B cell (primary cell): ENCODE measurements around the gene HSPB8. TPM values are rescaled to one million over a fixed set of nuclear protein-coding genes. Genes with fewer than 3 reads are reported as not detected.

ENCODE experiments used
- ATAC-seq: fragments of 200-7000 bp; cut with Tn5 transposase; one replicate; pipeline ENCODE4 v1.10.0; 2021; ENCODE audit warnings: low read depth, mild to moderate bottlenecking, moderate number of reproducible peaks, moderate library complexity
- CTCF ChIA-PET: fragments of 350-600 bp; sonication (Branson Sonifier 250); formaldehyde crosslinking; loops from one replicate; lab custom pipeline; 2021; ENCODE audit warnings: antibody characterized with exemption, inconsistent platforms; lab: Charles Lee
- POLR2A ChIA-PET: fragments of 350-600 bp; sonication (Branson Sonifier 250); formaldehyde crosslinking; loops from one replicate; lab custom pipeline; 2021; ENCODE audit warnings: antibody characterized with exemption; lab: Charles Lee
- DNase-seq: peaks from one replicate; pipeline ENCODE4 v3.0.0; 2013
- H2AFZ ChIP-seq: 2 replicates; pipeline ENCODE4 v1.6.1; 2012; ENCODE audit warnings: mild to moderate bottlenecking, low read depth, low read length; ENCODE audit not compliant: insufficient read depth, poor library complexity, severe bottlenecking
- H3K27ac ChIP-seq, 2 donors: 1 replicate in 1 of 2; 2 replicates in 1 of 2; pipeline ENCODE4 v1.5.1; 2012 to 2013; ENCODE audit warnings: low read length in 2 of 2, mild to moderate bottlenecking in 2 of 2, moderate library complexity in 1 of 2
- H3K27me3 ChIP-seq, 4 experiments: fragments of 200-600 bp in 1 of 4; sonication (generic) in 1 of 4; replicated peaks in 1 of 4; 1 replicate in 2 of 4; 2 replicates in 2 of 4; pipeline versions ENCODE4 v1.6.1 to v1.7.0; 2013 to 2016; ENCODE audit warnings: low read length in 3 of 4, mild to moderate bottlenecking in 2 of 4, mixed read lengths in 1 of 4, moderate library complexity in 1 of 4; ENCODE audit not compliant: insufficient read depth in 4 of 4, control insufficient read depth in 3 of 4; ENCODE audit errors: control extremely low read depth in 1 of 4
- H3K36me3 ChIP-seq, 2 experiments: replicated peaks in 1 of 2; 1 replicate in 1 of 2; 2 replicates in 1 of 2; pipeline versions ENCODE4 v1.6.1 to v1.7.1; 2013; ENCODE audit warnings: low read length in 1 of 2; ENCODE audit not compliant: insufficient read depth in 2 of 2, control insufficient read depth in 1 of 2; ENCODE audit errors: control extremely low read depth in 1 of 2, extremely low read depth in 1 of 2
- H3K4me1 ChIP-seq, 2 donors: fragments of 200-600 bp in 1 of 2; sonication (generic) in 1 of 2; 1 replicate in 1 of 2; 2 replicates in 1 of 2; pipeline versions ENCODE4 v1.5.1 to v1.6.1; 2013 to 2017; ENCODE audit warnings: low read length in 2 of 2; ENCODE audit not compliant: control insufficient read depth in 2 of 2, insufficient read depth in 2 of 2
- H3K4me2 ChIP-seq: replicated peaks from 2 replicates; pipeline ENCODE3; 2012; ENCODE audit warnings: mild to moderate bottlenecking, low read depth, low read length; ENCODE audit not compliant: poor library complexity, severe bottlenecking
- H3K4me3 ChIP-seq, 5 experiments: fragments of 200-600 bp in 1 of 5; sonication (generic) in 1 of 5; 1 replicate in 3 of 5; 2 replicates in 2 of 5; pipeline versions ENCODE4 v1.5.1 to v1.7.0; 2011 to 2016; ENCODE audit warnings: low read length in 4 of 5, mild to moderate bottlenecking in 4 of 5, low read depth in 2 of 5, control low read depth in 1 of 5, moderate library complexity in 1 of 5; ENCODE audit not compliant: insufficient read depth in 1 of 5; ENCODE audit errors: control extremely low read depth in 1 of 5, extremely low read depth in 1 of 5
- H3K79me2 ChIP-seq: fragments of 200-600 bp; sonication (generic); one replicate; pipeline ENCODE4 v1.6.0; 2016; ENCODE audit warnings: low read length; ENCODE audit not compliant: control insufficient read depth, insufficient read depth
- H3K9ac ChIP-seq: fragments of 200-600 bp; sonication (generic); 2 replicates; pipeline ENCODE4 v1.6.1; 2017; ENCODE audit warnings: mild to moderate bottlenecking, low read length, moderate library complexity
- H3K9me3 ChIP-seq, 3 donors: one replicate each; pipeline versions ENCODE4 v1.6.1 to v1.7.1; 2013; ENCODE audit warnings: low read length in 2 of 3; ENCODE audit not compliant: control insufficient read depth in 2 of 3, insufficient read depth in 1 of 3; ENCODE audit errors: control extremely low read depth in 1 of 3
- H4K20me1 ChIP-seq: 2 replicates; pipeline ENCODE4 v1.6.0; 2012; ENCODE audit warnings: mild to moderate bottlenecking, low read length; ENCODE audit not compliant: insufficient read depth, control insufficient read depth, poor library complexity, severe bottlenecking
- H3K27ac Mint-ChIP-seq: one replicate; pipeline ENCODE4 v1.8.0; 2021; ENCODE audit warnings: mixed read lengths
- H3K27me3 Mint-ChIP-seq: one replicate; pipeline ENCODE4 v1.8.0; 2021; ENCODE audit warnings: mixed read lengths
- H3K4me1 Mint-ChIP-seq: one replicate; pipeline ENCODE4 v1.8.0; 2021; ENCODE audit warnings: mixed read lengths
- H3K4me3 Mint-ChIP-seq: one replicate; pipeline ENCODE4 v1.8.0; 2021; ENCODE audit warnings: mixed read lengths
- H3K9me3 Mint-ChIP-seq: one replicate; pipeline ENCODE4 v1.8.0; 2022; ENCODE audit warnings: mixed read lengths; ENCODE audit not compliant: insufficient read depth
- CTCF ChIP-seq: fragments of 200-600 bp; IDR thresholded peaks from one replicate; pipeline ENCODE4 v1.8.0; 2022; ENCODE audit warnings: antibody characterized with exemption, mild to moderate bottlenecking
- EZH2 ChIP-seq: IDR thresholded peaks from 2 replicates; pipeline ENCODE4 v1.6.1; 2012; ENCODE audit warnings: borderline replicate concordance, low read depth, mild to moderate bottlenecking, moderate library complexity, low read length; ENCODE audit not compliant: insufficient read depth, poor library complexity, severe bottlenecking
- WGBS: methylation state at CpG from one replicate; pipeline ENCODE4 v1.1.5; 2013; ENCODE audit warnings: missing lambda C conversion rate; ENCODE audit not compliant: insufficient coverage; 5-methylcytosine and 5-hydroxymethylcytosine counted together
- intact Hi-C: fragments of 100-400 bp; cut with micrococcal nuclease; formaldehyde crosslinking; loops from one replicate; pipeline ENCODE4 v1.10.0; 2022
- polyA plus RNA-seq: library from polyadenylated mRNA; depleted of rRNA; stranded (reverse); fragments of >200 nt; gene quantifications from 2 replicates; pipeline ENCODE4 v1.2.3, GENCODE V29; 2012
- total RNA-seq, 2 donors: library from RNA; stranded (reverse); fragments of 120-200 nt in 1 of 2; gene quantifications; 1 replicate in 1 of 2; 2 replicates in 1 of 2; pipeline versions ENCODE4 v1.2.3 to v1.2.4, GENCODE V29; 2013 to 2022

The HSPB8 gene
- total and polyA plus RNA-seq, 2 donors (not counting 1 experiment from before 2014, with no cell fraction given): not detected

DNA sequence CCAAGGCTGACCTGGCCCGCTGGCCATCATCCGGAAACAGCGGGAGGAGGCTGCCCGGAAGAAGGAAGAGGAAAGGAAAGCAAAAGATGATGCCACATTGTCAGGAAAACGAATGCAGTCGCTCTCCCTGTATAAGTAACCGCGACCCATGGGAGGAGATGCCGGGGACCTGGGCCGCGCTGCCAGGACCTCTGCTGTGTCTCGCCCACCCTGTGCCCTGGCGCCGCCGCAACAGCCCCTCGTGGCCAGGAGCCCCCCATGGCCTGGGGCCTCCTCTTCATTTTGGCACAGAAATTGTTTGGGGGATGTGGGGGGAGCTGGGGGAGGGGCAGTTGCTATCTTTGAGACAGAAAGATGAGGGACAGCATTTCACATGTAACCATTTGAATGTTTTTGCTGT is 16.5 kb downstream of the HSPB8 start:
- ChIA-PET POLR2A (no interaction called here), CTCF (no interaction called here)
- Mint-ChIP-seq H3K4me3 (no peak overlapping the region), H3K9me3 (peaks cover 5% of the 10 kb centered on the region), H3K4me1 (no peaks in the 10 kb centered on the region), H3K27ac (no peak overlapping the region), H3K27me3 (no peaks in the 10 kb centered on the region)
- WGBS: 92% methylated on average over 12 of the region's 16 CpGs
- H4K20me1 ChIP-seq: no peaks in the 10 kb centered on the region
- TF ChIP-seq EZH2 (no peak), CTCF (no peak)
- H3K27ac ChIP-seq: no peak overlapping the region
- H3K36me3 ChIP-seq: no peaks in the 10 kb centered on the region
- DNase-seq: no peak
- no peak overlapping the region for H2AFZ ChIP-seq
- peaks cover 0 to 9% (median 0%) of the 10 kb centered on the region in 3 donors for H3K9me3 ChIP-seq
- H3K4me1 ChIP-seq: no peaks in the 10 kb centered on the region
- ATAC-seq: no peak
- no peaks in the 10 kb centered on the region for H3K79me2 ChIP-seq
- no peak overlapping the region for H3K4me3 ChIP-seq
- H3K27me3 ChIP-seq: no peaks in the 10 kb centered on the region
- intact Hi-C loops: no loop called here
- no peak overlapping the region for H3K4me2 ChIP-seq
- no peak overlapping the region for H3K9ac ChIP-seq

- H3K79me2 ChIP-seq: no peaks in the 10 kb centered on the region
- Mint-ChIP-seq H3K27me3 (no peaks in the 10 kb centered on the region), H3K4me3 (no peak overlapping the region), H3K9me3 (peaks cover 3% of the 10 kb centered on the region), H3K4me1 (no peaks in the 10 kb centered on the region), H3K27ac (no peak overlapping the region)
- no peak overlapping the region for H3K4me3 ChIP-seq
- no peak overlapping the region for H3K27ac ChIP-seq
- TF ChIP-seq EZH2 (no peak), CTCF (no peak)
- ATAC-seq (no peak), DNase-seq (no peak)
- no peak overlapping the region for H3K9ac ChIP-seq
- H3K36me3 ChIP-seq: no peaks in the 10 kb centered on the region
- H3K9me3 ChIP-seq: peaks cover 0 to 6% (median 0%) of the 10 kb centered on the region in 3 donors
- CTCF ChIA-PET: no interaction called here
- intact Hi-C loops: no loop called here
- 100% methylated on average over 2 of the region's 2 CpGs for WGBS
- H3K27me3 ChIP-seq: no peaks in the 10 kb centered on the region
- H4K20me1 ChIP-seq: no peaks in the 10 kb centered on the region
- no peak overlapping the region for H3K4me2 ChIP-seq
- POLR2A ChIA-PET: no interaction called here
- no peak overlapping the region for H2AFZ ChIP-seq
- H3K4me1 ChIP-seq: no peaks in the 10 kb centered on the region
These were observed 19.7 kb downstream of the HSPB8 start for GRCh38 chr12:119198440-119198839.
